Glomerular endothelial cell (primary cell): ENCODE results near the gene BAG5. TPM values are rescaled to one million over a fixed set of nuclear protein-coding genes. Genes with fewer than 3 reads are reported as not detected.
"Not testable (repeated sequence)": the region's sequence is repeated elsewhere in the genome, so short reads cannot be mapped to it uniquely, and the experiment has no call there.

ENCODE experiments used
- DNase-seq: peaks from one replicate; pipeline ENCODE4 v3.0.0-alpha.2; 2011; ENCODE audit warnings: low read depth, low spot score; ENCODE audit errors: extremely low read depth
- total RNA-seq: library from RNA; depleted of rRNA; stranded (reverse); fragments of >200 nt; gene quantifications from 2 replicates; pipeline ENCODE4 v1.2.3, GENCODE V29; 2015

The BAG5 gene
- total RNA-seq, 1 donor from 2014 or later: 23.8 TPM

GRCh38 chr14:103525430-103526246, 36.8 kb downstream of the BAG5 start:
- not testable (repeated sequence) for DNase-seq

DNA sequence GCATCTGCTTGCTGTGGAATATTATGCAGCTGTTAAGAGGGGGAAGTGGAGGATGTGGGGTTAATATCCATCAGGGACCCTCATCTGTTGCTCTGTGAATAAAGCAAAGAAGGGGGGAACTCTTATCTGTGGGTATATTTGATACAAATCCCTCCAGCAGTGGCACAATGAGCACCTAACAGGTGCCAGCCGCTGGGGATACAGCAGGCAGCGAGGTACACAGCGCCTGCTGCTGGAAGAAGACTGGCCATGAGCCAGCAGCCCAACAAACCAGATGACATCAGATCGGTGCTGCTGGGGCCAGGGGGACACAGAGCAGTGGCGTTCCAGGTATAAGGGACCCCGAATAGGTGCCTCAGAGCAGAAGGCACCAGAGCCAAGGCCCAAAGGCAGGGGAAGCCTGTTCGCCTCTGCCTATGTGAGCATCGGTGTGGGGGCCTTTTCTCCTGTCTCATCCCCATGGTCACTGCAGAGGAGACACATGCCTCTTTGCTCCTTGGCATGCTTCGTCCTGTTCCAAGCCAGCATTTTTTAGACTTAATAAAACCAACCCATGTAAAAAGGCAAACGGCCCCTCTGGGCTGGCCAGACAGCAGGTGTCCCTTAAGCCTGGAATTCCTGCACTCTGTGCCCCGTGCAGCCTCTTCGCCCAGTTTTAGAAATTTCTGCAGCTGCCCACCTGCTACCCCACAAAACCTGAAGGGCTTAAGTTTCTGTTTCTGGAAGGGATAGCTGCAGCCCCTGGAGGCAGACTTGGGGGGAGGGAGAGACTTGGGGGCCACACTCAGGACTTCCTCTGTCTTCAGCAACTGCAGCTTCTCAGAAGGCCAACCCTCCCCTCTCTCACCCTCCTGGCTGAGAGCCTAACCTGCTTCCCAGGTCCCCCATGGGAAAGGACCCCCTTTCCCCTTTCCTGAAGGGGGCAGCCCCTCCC, 38.2 kb downstream of the BAG5 start:
- DNase-seq: no peak

- DNase-seq: no peak
These were observed 38.9 kb downstream of the BAG5 start for GRCh38 chr14:103523575-103523954.

DNA sequence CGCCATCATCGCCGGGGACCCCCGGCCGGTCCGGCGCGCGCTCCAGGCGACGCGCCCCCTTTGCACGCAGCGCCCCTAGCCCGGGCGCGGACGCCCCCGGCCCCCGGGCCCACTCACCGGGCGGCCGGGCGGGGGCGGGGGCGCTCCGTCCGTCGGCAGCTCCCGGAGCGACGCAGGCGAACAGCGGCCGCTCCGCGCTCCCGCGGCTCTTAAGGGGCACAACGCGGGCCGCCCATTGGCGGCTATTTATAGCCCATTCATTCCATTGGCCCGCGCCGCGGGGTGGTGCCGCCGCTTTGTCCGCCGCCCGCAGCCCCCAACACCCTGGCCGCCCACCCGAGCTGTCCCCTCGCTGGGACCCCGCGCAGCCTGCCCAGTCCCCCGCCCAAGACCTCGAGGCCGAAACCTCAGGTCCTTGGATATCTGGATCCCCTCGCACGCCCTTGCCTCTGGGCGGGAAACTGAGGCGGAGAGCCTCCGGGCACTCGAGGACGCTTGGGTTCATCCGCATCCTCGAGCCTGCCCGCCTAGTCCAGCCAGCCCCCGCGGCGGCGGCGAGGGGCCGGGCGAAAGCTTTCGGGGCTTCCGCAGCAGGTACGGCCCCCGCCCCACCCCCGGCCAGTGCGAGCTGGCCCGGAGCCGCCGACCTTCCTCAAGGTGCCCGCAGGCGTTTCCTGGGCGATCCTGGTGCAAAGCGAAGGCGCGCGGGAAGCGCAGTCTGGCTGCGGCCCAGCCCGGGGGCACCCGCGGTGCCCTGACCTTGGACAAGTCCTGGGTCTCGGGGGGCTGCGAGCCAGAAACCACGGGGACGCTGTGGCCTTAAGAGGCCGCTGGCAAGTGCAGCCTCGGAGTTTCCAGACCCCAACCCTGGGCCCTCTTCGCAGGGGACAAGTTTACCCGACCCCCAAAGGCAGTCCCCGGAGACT, 39.5 kb downstream of the BAG5 start, which contains the start of gene CKB:
CKB (minus strand) TSS at position 182 of the 926 bp plus-strand sequence. CDS start 337 bp downstream, outside the sequence.
- no peak for DNase-seq

GRCh38 chr14:103521951-103522563, 40.4 kb downstream of the BAG5 start:
- DNase-seq: no peak

DNA sequence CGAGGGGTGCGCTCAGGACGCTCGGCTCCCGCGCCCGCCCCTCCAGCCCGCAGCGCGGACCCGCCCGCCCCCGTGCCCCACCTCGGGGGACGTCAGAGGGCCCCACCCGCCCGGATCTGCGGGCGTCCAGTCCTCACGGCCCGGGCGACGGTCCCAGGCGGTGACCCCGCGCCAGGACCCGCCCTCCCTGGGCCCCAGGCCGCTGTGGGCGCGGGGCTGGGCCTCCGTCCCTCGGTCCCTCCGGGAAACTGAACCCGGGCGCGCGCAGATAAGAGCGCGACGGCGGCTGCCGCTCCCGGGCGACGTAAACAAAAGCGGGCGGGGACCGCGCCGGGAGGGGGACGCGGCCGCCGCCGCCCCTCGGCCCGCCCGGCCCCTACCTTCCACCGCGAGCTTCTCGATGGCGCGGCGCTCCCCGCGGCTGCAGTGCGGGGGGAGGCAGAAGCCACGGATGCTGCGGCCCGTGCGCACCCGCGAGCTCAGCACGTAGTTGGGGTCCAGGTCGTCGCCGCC, 41.0 kb downstream of the BAG5 start:
- DNase-seq: no peak

DNA sequence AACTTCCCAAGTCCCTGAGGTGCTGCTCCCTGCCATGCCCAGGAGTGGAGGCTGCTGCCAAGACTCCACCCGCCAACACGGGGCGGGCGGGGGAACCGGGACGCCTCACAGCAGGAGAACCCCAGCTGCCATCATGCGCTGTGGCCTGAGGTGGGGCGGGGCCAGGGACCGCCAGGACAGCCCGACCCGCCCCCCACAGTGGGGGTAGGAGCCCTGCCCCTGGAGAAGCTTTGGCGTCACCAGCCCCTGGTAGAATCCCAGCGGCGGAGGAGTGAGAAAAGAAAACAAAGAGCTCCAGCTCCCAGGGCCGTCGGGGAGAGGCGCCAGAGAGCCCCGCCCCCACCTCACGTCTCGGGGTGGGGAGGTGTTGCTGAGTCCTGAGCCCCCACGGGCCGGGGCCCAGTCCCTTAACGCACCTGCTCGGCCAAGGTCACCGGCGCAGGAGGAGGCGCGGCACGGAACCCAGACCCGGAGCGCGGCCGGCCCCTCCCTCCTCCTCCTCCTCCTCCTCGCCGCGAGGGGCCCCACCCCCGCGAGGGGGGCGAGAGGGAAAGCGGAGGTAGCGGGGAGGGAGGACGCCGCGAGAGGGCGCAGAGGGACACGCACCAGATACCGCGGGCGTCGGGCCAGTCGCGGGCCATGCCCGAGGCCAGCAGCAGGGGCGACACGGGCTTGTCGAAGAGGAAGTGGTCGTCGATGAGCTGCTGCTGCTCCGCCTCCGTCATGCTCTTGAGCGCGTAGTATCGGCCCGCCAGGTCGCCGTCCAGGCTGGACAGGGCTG, 41.6 kb downstream of the BAG5 start:
- DNase-seq: no peak

GRCh38 chr14:103520269-103520656, 42.2 kb downstream of the BAG5 start:
- no peak for DNase-seq

DNA sequence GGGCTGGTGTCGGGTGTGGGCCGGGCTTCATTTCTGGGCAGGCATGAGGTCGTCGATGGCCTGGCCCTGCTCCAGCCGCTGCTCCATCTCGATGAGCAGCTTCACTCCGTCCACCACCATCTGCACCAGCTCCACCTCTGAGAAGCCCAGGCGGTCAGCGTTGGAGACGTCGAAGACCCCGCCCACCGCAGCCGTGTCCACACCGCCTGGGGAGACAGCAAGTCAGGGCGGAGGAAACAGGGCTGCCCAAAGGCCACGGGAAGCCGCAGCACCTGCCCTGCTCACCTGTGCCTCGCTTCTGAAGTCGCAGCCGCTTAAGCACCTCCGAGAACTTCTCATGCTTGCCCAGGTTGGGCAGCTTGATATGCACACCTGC, 42.6 kb downstream of the BAG5 start:
- no peak for DNase-seq

GRCh38 chr14:103519043-103519836, 43.2 kb downstream of the BAG5 start:
- DNase-seq: no peak

- no peak for DNase-seq
These were observed 43.9 kb downstream of the BAG5 start for GRCh38 chr14:103518422-103519042.

GRCh38 chr14:103517721-103518421, 44.6 kb downstream of the BAG5 start:
- no peak for DNase-seq

DNA sequence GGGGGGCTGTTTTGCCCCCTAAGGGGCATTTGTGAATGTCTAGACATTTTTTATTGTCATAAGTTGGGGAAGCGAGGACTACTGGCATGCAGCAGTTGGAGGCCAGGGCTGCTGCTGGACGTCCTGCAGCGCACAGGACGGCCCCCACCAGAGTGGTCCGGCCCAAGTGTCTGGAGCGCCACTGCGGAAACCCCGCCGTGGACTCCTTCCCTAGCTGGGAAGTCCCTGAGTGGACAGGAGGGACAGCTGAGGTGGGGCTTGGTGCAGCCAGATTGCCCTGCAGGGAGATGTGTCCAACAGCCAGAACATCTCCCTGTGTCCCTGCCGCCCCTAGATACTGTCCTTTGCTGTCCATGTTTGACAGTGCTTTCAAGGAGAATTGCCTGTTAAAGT, 45.3 kb downstream of the BAG5 start:
- DNase-seq: no peak

- no peak for DNase-seq
These were observed 45.9 kb downstream of the BAG5 start for GRCh38 chr14:103516426-103517173.

- no peak for DNase-seq
These were observed 47.6 kb downstream of the BAG5 start for GRCh38 chr14:103514596-103515421.
